SK-N-SH (cell line): Measurements from ENCODE around the gene GSG1L. TPM values are rescaled to one million over a fixed set of nuclear protein-coding genes. Genes with fewer than 3 reads are reported as not detected.

Experiments used
- CTCF ChIA-PET: fragments of 300-600, 350-600 bp; formaldehyde crosslinking; extraction: SDS; loops from one replicate; lab custom pipeline; 2021; lab: Yijun Ruan, JAX
- POLR2A ChIA-PET: fragments of 350-600 bp; sonication (Branson Sonifier 250); formaldehyde crosslinking; extraction: SDS; loops from one replicate; lab custom pipeline; 2020; ENCODE audit warnings: antibody characterized with exemption, inconsistent platforms; lab: Yijun Ruan, JAX
- DNase-seq: peaks from one replicate; pipeline ENCODE4 v3.0.0; 2012
- H2AFZ ChIP-seq: fragments of 200-600 bp; sonication (generic); 2 replicates; pipeline ENCODE4 v1.8.1; 2016; ENCODE audit warnings: antibody characterized with exemption, mild to moderate bottlenecking, low read depth
- H3F3A ChIP-seq: fragments of 200-600 bp; sonication (generic); replicated peaks from 2 replicates; pipeline ENCODE3; 2016; ENCODE audit warnings: antibody characterized with exemption, mild to moderate bottlenecking; ENCODE audit not compliant: insufficient read depth
- H3K27ac ChIP-seq, 2 experiments: fragments of 200-500 bp in 1 of 2; fragments of 200-600 bp in 1 of 2; sonication (Bioruptor generic) in 1 of 2; sonication (generic), shearing (Covaris generic) in 1 of 2; 2 replicates each; pipeline versions ENCODE4 v1.5.1 to v1.6.1; 2014 to 2016; ENCODE audit warnings: low read depth in 2 of 2, inconsistent platforms in 1 of 2, low read length in 1 of 2, mild to moderate bottlenecking in 1 of 2, mixed read lengths in 1 of 2
- H3K27me3 ChIP-seq: fragments of 200-600 bp; sonication (generic), shearing (Covaris generic); 2 replicates; pipeline ENCODE4 v1.6.1; 2016; ENCODE audit warnings: mixed run types; ENCODE audit not compliant: insufficient read depth
- H3K36me3 ChIP-seq, 2 experiments: fragments of 200-500 bp in 1 of 2; fragments of 200-600 bp in 1 of 2; sonication (Bioruptor generic) in 1 of 2; sonication (generic) in 1 of 2; replicated peaks in 1 of 2; 2 replicates each; pipeline versions ENCODE3 to v1.5.1; 2014 to 2016; ENCODE audit warnings: low read length in 1 of 2, mild to moderate bottlenecking in 1 of 2; ENCODE audit not compliant: insufficient read depth in 2 of 2, control insufficient read depth in 1 of 2
- H3K4me1 ChIP-seq, 2 experiments: fragments of 200-500 bp in 1 of 2; fragments of 200-600 bp in 1 of 2; sonication (Bioruptor generic) in 1 of 2; sonication (generic), shearing (Covaris generic) in 1 of 2; 2 replicates each; pipeline versions ENCODE4 v1.5.1 to v1.6.1; 2014 to 2016; ENCODE audit warnings: low read depth in 1 of 2, low read length in 1 of 2, mixed run types in 1 of 2; ENCODE audit not compliant: insufficient read depth in 2 of 2, control insufficient read depth in 1 of 2
- H3K4me2 ChIP-seq: fragments of 200-600 bp; sonication (generic), shearing (Covaris generic); 2 replicates; pipeline ENCODE4 v1.6.1; 2017; ENCODE audit warnings: mixed run types
- H3K4me3 ChIP-seq, 2 experiments: fragments of 200-500 bp in 1 of 2; fragments of 200-600 bp in 1 of 2; sonication (Bioruptor generic) in 1 of 2; sonication (generic), shearing (Covaris generic) in 1 of 2; 2 replicates each; pipeline versions ENCODE4 v1.5.1 to v1.8.1; 2014 to 2016; ENCODE audit warnings: low read depth in 2 of 2, inconsistent platforms in 1 of 2, low read length in 1 of 2, mild to moderate bottlenecking in 1 of 2, mixed read lengths in 1 of 2, moderate library complexity in 1 of 2
- H3K79me2 ChIP-seq: fragments of 200-600 bp; sonication (generic); 2 replicates; pipeline ENCODE4 v1.8.1; 2017; ENCODE audit warnings: mild to moderate bottlenecking; ENCODE audit not compliant: insufficient read depth
- H3K9ac ChIP-seq: fragments of 200-600 bp; sonication (generic); 2 replicates; pipeline ENCODE4 v1.6.1; 2017; ENCODE audit warnings: mixed run types
- H3K9me2 ChIP-seq: fragments of 200-600 bp; sonication (generic); 2 replicates; pipeline ENCODE4 v1.6.1; 2017; ENCODE audit warnings: mixed run types
- H3K9me3 ChIP-seq: fragments of 200-600 bp; sonication (generic); 2 replicates; pipeline ENCODE4 v1.6.1; 2017; ENCODE audit warnings: mixed run types, mild to moderate bottlenecking, moderate library complexity
- H4K20me1 ChIP-seq: fragments of 200-600 bp; sonication (generic); 2 replicates; pipeline ENCODE4 v1.6.1; 2017; ENCODE audit warnings: mild to moderate bottlenecking, mixed run types; ENCODE audit not compliant: insufficient read depth
- EP300 ChIP-seq, 2 experiments: IDR thresholded peaks; 2 replicates each; pipeline versions ENCODE4 v1.4.0 to v1.6.1; 2012; ENCODE audit warnings: borderline replicate concordance in 1 of 2, low read depth in 1 of 2, low read length in 1 of 2
- EZH2phosphoT487 ChIP-seq: fragments of 200-600 bp; sonication (generic); IDR thresholded peaks from 2 replicates; pipeline ENCODE4 v1.6.1; 2017; ENCODE audit warnings: low read depth, mixed run types, mild to moderate bottlenecking, antibody characterized with exemption, moderate library complexity, borderline replicate concordance
- FOSL2 ChIP-seq: IDR thresholded peaks from 2 replicates; pipeline ENCODE4 v1.4.0; 2012; ENCODE audit warnings: low read depth, mild to moderate bottlenecking, moderate library complexity, borderline replicate concordance
- FOXM1 ChIP-seq: IDR thresholded peaks from 2 replicates; pipeline ENCODE4 v1.4.0; 2012; ENCODE audit warnings: low read depth, mild to moderate bottlenecking
- GATA2 ChIP-seq: sonication (generic); formaldehyde crosslinking; IDR thresholded peaks from 2 replicates; pipeline ENCODE4 v1.5.0; 2020; ENCODE audit warnings: mild to moderate bottlenecking, missing genetic modification reagents
- MAX ChIP-seq: IDR thresholded peaks from 2 replicates; pipeline ENCODE4 v1.4.0; 2012; ENCODE audit warnings: low read depth
- POLR2AphosphoS5 ChIP-seq: IDR thresholded peaks from 2 replicates; pipeline ENCODE4 v1.6.1; 2012; ENCODE audit warnings: low read depth, low read length
- RAD21 ChIP-seq: IDR thresholded peaks from 2 replicates; pipeline ENCODE4 v1.6.1; 2012; ENCODE audit warnings: mild to moderate bottlenecking, low read length
- RCOR1 ChIP-seq: fragments of 150-350 bp; IDR thresholded peaks from 2 replicates; pipeline ENCODE4 v1.6.1; 2017; ENCODE audit warnings: antibody characterized with exemption, low read length
- TCF12 ChIP-seq: IDR thresholded peaks from 2 replicates; pipeline ENCODE4 v1.4.0; 2012
- TEAD4 ChIP-seq: IDR thresholded peaks from 2 replicates; pipeline ENCODE4 v1.4.0; 2012; ENCODE audit warnings: mild to moderate bottlenecking, borderline replicate concordance; ENCODE audit not compliant: insufficient read depth
- USF1 ChIP-seq: IDR thresholded peaks from 2 replicates; pipeline ENCODE4 v1.4.0; 2012; ENCODE audit warnings: low read depth, borderline replicate concordance
- USF2 ChIP-seq: fragments of 150-350 bp; IDR thresholded peaks from 2 replicates; pipeline ENCODE4 v1.6.1; 2017; ENCODE audit warnings: antibody characterized with exemption, low read length, low read depth, borderline replicate concordance
- WGBS: methylation state at CpG from one replicate; pipeline ENCODE4 v1.1.6; 2017; ENCODE audit warnings: low lambda C conversion rate; 5-methylcytosine and 5-hydroxymethylcytosine counted together
- polyA plus RNA-seq, 3 experiments: library from polyadenylated mRNA; depleted of rRNA; stranded (reverse); fragments of >200 nt; gene quantifications; 2 replicates each; pipeline ENCODE4 v1.2.3, GENCODE V29; 2012
- TF ChIP-seq, protein P1 (sequence below): IDR thresholded peaks from 2 replicates; pipeline ENCODE4 v1.6.1; 2012; ENCODE audit warnings: mild to moderate bottlenecking, low read depth, low read length, moderate library complexity
- TF ChIP-seq, protein P2 (sequence below): IDR thresholded peaks from 2 replicates; pipeline ENCODE4; 2012
- TF ChIP-seq, protein P3 (sequence below): fragments of 200-600 bp; sonication (generic); IDR thresholded peaks from 2 replicates; pipeline ENCODE4 v1.6.1; 2017; ENCODE audit warnings: antibody characterized with exemption, mild to moderate bottlenecking, moderate library complexity

Gene GSG1L
- polyA plus RNA-seq, 1 of the 3 experiments (the other 2 are of a cell fraction) = not detected

- H3K79me2 ChIP-seq = no peaks in the 10 kb centered on the region
- H3K36me3 ChIP-seq = no peaks in the 10 kb centered on the region
- no peak overlapping the region for H3K4me2 ChIP-seq
- DNase-seq = no peak
- peaks cover 15% of the 10 kb centered on the region; the same call in 1 of the 2 replicates for H3K27me3 ChIP-seq
- no peaks in the 10 kb centered on the region for H3K9me3 ChIP-seq
- H3K9ac ChIP-seq = no peak overlapping the region
- no peak overlapping the region for H3K4me3 ChIP-seq
- no peaks in the 10 kb centered on the region for H4K20me1 ChIP-seq
- no peak overlapping the region for H3K27ac ChIP-seq
- WGBS = 80% methylated on average over 11 of the region's 11 CpGs
- CTCF ChIA-PET = no interaction called here
- H3F3A ChIP-seq = no peaks in the 10 kb centered on the region
- TF ChIP-seq MAX (no peak), EP300 (IDR thresholded peaks at IDR 0.05; ENCODE audit: borderline replicate concordance in 1 of 2, low read depth in 1 of 2, low read length in 1 of 2) (no peak), EZH2phosphoT487 (no peak), FOSL2 (no peak), USF1 (no peak), FOXM1 (no peak), TEAD4 (no peak), POLR2AphosphoS5 (no peak)
- TF ChIP-seq, protein P1, sequence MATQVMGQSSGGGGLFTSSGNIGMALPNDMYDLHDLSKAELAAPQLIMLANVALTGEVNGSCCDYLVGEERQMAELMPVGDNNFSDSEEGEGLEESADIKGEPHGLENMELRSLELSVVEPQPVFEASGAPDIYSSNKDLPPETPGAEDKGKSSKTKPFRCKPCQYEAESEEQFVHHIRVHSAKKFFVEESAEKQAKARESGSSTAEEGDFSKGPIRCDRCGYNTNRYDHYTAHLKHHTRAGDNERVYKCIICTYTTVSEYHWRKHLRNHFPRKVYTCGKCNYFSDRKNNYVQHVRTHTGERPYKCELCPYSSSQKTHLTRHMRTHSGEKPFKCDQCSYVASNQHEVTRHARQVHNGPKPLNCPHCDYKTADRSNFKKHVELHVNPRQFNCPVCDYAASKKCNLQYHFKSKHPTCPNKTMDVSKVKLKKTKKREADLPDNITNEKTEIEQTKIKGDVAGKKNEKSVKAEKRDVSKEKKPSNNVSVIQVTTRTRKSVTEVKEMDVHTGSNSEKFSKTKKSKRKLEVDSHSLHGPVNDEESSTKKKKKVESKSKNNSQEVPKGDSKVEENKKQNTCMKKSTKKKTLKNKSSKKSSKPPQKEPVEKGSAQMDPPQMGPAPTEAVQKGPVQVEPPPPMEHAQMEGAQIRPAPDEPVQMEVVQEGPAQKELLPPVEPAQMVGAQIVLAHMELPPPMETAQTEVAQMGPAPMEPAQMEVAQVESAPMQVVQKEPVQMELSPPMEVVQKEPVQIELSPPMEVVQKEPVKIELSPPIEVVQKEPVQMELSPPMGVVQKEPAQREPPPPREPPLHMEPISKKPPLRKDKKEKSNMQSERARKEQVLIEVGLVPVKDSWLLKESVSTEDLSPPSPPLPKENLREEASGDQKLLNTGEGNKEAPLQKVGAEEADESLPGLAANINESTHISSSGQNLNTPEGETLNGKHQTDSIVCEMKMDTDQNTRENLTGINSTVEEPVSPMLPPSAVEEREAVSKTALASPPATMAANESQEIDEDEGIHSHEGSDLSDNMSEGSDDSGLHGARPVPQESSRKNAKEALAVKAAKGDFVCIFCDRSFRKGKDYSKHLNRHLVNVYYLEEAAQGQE = no peak
- TF ChIP-seq, protein P2, sequence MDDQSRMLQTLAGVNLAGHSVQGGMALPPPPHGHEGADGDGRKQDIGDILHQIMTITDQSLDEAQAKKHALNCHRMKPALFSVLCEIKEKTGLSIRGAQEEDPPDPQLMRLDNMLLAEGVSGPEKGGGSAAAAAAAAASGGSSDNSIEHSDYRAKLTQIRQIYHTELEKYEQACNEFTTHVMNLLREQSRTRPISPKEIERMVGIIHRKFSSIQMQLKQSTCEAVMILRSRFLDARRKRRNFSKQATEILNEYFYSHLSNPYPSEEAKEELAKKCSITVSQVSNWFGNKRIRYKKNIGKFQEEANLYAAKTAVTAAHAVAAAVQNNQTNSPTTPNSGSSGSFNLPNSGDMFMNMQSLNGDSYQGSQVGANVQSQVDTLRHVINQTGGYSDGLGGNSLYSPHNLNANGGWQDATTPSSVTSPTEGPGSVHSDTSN = no peak
- POLR2A ChIA-PET = no interaction called here
- H3K9me2 ChIP-seq = no peaks in the 10 kb centered on the region
- no peaks in the 10 kb centered on the region for H3K4me1 ChIP-seq
- no peak overlapping the region for H2AFZ ChIP-seq
These were observed 240.5 kb downstream of the GSG1L start for GRCh38 chr16:27822996-27823395.

GRCh38 chr16:27822529-27822928 lies 241.0 kb downstream of the GSG1L start:
- Histone ChIP-seq H3K9me3 (no peaks in the 10 kb centered on the region), H3K27ac (no peak overlapping the region), H3K9ac (no peak overlapping the region)
- TF ChIP-seq GATA2 (no peak), USF1 (no peak), USF2 (no peak), FOSL2 (no peak), RAD21 (no peak), RCOR1 (no peak), TCF12 (no peak), EZH2phosphoT487 (no peak)
- TF ChIP-seq, protein P3, sequence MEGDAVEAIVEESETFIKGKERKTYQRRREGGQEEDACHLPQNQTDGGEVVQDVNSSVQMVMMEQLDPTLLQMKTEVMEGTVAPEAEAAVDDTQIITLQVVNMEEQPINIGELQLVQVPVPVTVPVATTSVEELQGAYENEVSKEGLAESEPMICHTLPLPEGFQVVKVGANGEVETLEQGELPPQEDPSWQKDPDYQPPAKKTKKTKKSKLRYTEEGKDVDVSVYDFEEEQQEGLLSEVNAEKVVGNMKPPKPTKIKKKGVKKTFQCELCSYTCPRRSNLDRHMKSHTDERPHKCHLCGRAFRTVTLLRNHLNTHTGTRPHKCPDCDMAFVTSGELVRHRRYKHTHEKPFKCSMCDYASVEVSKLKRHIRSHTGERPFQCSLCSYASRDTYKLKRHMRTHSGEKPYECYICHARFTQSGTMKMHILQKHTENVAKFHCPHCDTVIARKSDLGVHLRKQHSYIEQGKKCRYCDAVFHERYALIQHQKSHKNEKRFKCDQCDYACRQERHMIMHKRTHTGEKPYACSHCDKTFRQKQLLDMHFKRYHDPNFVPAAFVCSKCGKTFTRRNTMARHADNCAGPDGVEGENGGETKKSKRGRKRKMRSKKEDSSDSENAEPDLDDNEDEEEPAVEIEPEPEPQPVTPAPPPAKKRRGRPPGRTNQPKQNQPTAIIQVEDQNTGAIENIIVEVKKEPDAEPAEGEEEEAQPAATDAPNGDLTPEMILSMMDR = no peak
- TF ChIP-seq, protein P2 = no peak

More at GRCh38 chr16:27822529-27822928, 241.0 kb downstream of the GSG1L start:
- no peak overlapping the region for H3K4me2 ChIP-seq
- 24% methylated on average over 7 of the region's 7 CpGs for WGBS
- peaks cover 19% of the 10 kb centered on the region; the same call in 1 of the 2 replicates for H3K27me3 ChIP-seq
- no peaks in the 10 kb centered on the region for H3K79me2 ChIP-seq
- no peak for DNase-seq
- no peak overlapping the region for H2AFZ ChIP-seq
- H4K20me1 ChIP-seq = no peaks in the 10 kb centered on the region
- no peak overlapping the region for H3K4me3 ChIP-seq
- no peaks in the 10 kb centered on the region for H3K9me2 ChIP-seq
- H3K4me1 ChIP-seq = no peaks in the 10 kb centered on the region
- H3F3A ChIP-seq = no peaks in the 10 kb centered on the region
- ChIA-PET CTCF (no interaction called here), POLR2A (no interaction called here)
- H3K36me3 ChIP-seq = no peaks in the 10 kb centered on the region
